ENCODE measurements around the gene SAMD11.

- TF ChIP-seq POLR2A (IDR thresholded peaks at IDR 0.05; ENCODE audit: low read depth, low read length), result no peak
- no peak for TF ChIP-seq POLR2AphosphoS5 (IDR thresholded peaks at IDR 0.05; ENCODE audit: low read depth, low read length)
- no peak for TF ChIP-seq TAF1 (IDR thresholded peaks at IDR 0.05; ENCODE audit: borderline replicate concordance, low read depth, low read length)
Observed at GRCh38 chr1:886760-887159, 37.0 kb upstream of the SAMD11 start.
